ENCODE results near the gene B4GALT7. TPM values are rescaled to one million over a fixed set of nuclear protein-coding genes. Genes with fewer than 3 reads are reported as not detected.
"Not testable (repeated sequence)": the region's sequence is repeated elsewhere in the genome, so short reads cannot be mapped to it uniquely, and the experiment has no call there.

The B4GALT7 gene
- total RNA-seq, 1 donor from 2014 or later = 12.0 TPM

DNA sequence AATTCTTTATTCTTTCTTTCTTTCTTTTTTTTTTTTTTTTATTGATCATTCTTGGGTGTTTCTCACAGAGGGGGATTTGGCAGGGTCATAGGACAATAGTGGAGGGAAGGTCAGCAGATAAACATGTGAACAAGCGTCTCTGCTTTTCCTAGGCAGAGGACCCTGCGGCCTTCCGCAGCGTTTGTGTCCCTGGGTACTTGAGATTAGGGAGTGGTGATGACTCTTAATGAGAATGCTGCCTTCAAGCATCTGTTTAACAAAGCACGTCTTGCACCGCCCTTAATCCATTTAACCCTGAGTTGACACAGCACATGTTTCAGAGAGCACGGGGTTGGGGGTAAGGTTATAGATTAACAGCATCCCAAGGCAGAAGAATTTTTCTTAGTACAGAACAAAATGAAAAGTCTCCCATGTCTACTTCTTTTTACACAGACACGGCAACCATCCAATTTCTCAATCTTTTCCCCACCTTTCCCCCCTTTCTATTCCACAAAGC is 40.4 kb upstream of the B4GALT7 start:
- not testable (repeated sequence) for H3K9me3 ChIP-seq (ENCODE audit: control insufficient read depth in 3 of 3, low read length in 3 of 3); H3K27me3 ChIP-seq (ENCODE audit: control insufficient read depth in 3 of 3, insufficient read depth in 3 of 3, low read length in 3 of 3); H3K9ac ChIP-seq (ENCODE audit: low read depth in 1 of 3, low read length in 3 of 3); H3K36me3 ChIP-seq (ENCODE audit: control insufficient read depth in 3 of 3, insufficient read depth in 3 of 3, low read length in 3 of 3); H3K27ac ChIP-seq (ENCODE audit: low read depth, low read length); H3K4me3 ChIP-seq (ENCODE audit: low read length in 3 of 3)
- peaks cover 22 to 27% (median 23%) of the 10 kb centered on the region in 3 donors for H3K4me1 ChIP-seq (ENCODE audit: control insufficient read depth in 3 of 3, insufficient read depth in 3 of 3, low read length in 3 of 3)

DNA sequence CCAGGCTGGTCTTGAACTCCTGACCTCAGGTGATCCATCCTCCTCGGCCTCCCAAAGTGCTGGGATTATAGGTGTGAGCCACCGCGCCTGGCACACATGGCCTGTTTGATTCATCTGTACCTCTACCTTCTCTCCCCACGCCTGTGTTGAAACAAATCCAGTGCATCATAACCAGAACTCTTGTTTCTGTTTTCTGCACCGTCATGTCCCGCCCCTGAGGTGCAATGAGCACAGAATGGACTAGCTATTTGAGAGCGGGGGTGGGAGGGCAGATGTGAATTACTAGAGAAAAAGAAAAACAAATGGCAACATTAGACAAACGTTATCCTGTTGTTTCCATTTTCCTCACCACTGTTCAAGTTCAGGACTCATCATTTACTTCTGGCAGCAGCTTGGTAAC is 34.9 kb upstream of the B4GALT7 start:
- Histone ChIP-seq H3K36me3 (ENCODE audit: control insufficient read depth in 3 of 3, insufficient read depth in 3 of 3, low read length in 3 of 3) (no peaks in the 10 kb centered on the region), H3K4me3 (ENCODE audit: low read length in 3 of 3) (no peak overlapping the region), H3K9ac (ENCODE audit: low read depth in 1 of 3, low read length in 3 of 3) (no peak overlapping the region), H3K4me1 (ENCODE audit: control insufficient read depth in 3 of 3, insufficient read depth in 3 of 3, low read length in 3 of 3) (no peaks in the 10 kb centered on the region), H3K9me3 (ENCODE audit: control insufficient read depth in 3 of 3, low read length in 3 of 3) (no peaks in the 10 kb centered on the region), H3K27me3 (ENCODE audit: control insufficient read depth in 3 of 3, insufficient read depth in 3 of 3, low read length in 3 of 3) (no peaks in the 10 kb centered on the region), H3K27ac (ENCODE audit: low read depth, low read length) (no peak overlapping the region)

DNA sequence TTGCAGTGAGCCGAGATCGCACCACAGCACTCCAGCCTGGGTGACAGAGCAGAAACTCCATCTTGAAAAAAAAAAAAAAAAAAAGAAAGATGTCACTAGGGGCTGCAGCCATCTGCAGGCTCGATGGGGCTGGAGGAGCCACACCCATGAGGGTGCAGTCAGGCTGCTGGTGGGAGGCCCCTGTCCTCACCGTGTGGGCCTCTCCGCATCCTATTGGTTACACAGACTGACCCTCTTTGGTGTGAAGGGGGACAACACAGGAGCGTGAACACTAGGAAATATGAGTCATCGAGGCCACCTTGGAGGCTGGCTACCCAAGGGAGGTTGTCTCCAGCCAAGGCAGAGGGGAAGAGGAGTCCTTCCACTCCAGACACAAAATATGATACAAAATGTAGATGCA is 31.6 kb upstream of the B4GALT7 start:
- Histone ChIP-seq H3K9me3 (ENCODE audit: control insufficient read depth in 3 of 3, low read length in 3 of 3) (no peaks in the 10 kb centered on the region), H3K4me3 (ENCODE audit: low read length in 3 of 3) (no peak overlapping the region), H3K4me1 (ENCODE audit: control insufficient read depth in 3 of 3, insufficient read depth in 3 of 3, low read length in 3 of 3) (no peaks in the 10 kb centered on the region), H3K27me3 (ENCODE audit: control insufficient read depth in 3 of 3, insufficient read depth in 3 of 3, low read length in 3 of 3) (no peaks in the 10 kb centered on the region), H3K36me3 (ENCODE audit: control insufficient read depth in 3 of 3, insufficient read depth in 3 of 3, low read length in 3 of 3) (no peaks in the 10 kb centered on the region), H3K9ac (ENCODE audit: low read depth in 1 of 3, low read length in 3 of 3) (no peak overlapping the region), H3K27ac (ENCODE audit: low read depth, low read length) (no peak overlapping the region)

DNA sequence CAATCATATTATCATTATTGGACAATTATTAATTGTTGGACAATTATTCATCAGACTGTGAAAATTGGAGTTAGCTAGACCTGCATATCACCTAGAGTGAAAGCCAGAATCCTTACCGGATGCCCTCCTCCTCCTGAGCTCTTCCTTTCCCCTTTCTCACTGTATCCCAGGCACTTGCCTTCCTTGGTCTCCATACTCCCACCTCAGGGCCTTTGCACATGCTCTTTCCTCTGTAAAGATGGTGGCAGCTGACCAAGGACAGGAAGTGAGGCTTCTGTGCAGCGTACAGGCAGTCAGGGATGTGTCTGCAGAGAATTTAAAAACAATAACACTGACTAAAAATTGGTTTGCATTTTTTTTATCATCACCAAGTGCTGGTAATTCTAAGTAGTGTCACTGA is 30.0 kb upstream of the B4GALT7 start:
- Histone ChIP-seq H3K9me3 (ENCODE audit: control insufficient read depth in 3 of 3, low read length in 3 of 3) (no peaks in the 10 kb centered on the region), H3K4me1 (ENCODE audit: control insufficient read depth in 3 of 3, insufficient read depth in 3 of 3, low read length in 3 of 3) (no peaks in the 10 kb centered on the region), H3K9ac (ENCODE audit: low read depth in 1 of 3, low read length in 3 of 3) (no peak overlapping the region), H3K27me3 (ENCODE audit: control insufficient read depth in 3 of 3, insufficient read depth in 3 of 3, low read length in 3 of 3) (no peaks in the 10 kb centered on the region), H3K36me3 (ENCODE audit: control insufficient read depth in 3 of 3, insufficient read depth in 3 of 3, low read length in 3 of 3) (no peaks in the 10 kb centered on the region), H3K4me3 (ENCODE audit: low read length in 3 of 3) (no peak overlapping the region), H3K27ac (ENCODE audit: low read depth, low read length) (no peak overlapping the region)

DNA sequence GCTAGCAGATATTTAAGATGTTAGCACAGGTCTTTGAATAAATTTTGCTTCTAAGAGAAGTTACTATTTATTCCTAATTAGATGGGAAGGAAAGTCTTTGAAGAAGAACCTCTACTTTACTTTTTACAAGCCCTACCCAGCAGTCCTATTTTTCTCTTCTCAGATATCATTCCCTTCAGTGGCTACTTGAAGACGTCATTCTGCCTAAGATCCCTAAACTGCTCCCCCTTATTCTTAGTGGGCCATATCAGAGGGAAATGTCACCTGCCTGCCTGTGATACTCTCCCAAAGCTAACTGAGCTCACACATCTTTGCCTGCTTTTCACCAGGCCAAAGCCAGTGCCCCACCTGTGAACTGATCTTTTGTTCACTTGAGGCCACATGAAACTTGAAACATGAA is 24.4 kb upstream of the B4GALT7 start:
- Histone ChIP-seq H3K27ac (ENCODE audit: low read depth, low read length) (no peak overlapping the region), H3K4me3 (ENCODE audit: low read length in 3 of 3) (no peak overlapping the region), H3K9ac (ENCODE audit: low read depth in 1 of 3, low read length in 3 of 3) (no peak overlapping the region), H3K36me3 (ENCODE audit: control insufficient read depth in 3 of 3, insufficient read depth in 3 of 3, low read length in 3 of 3) (no peaks in the 10 kb centered on the region), H3K9me3 (ENCODE audit: control insufficient read depth in 3 of 3, low read length in 3 of 3) (no peaks in the 10 kb centered on the region), H3K27me3 (ENCODE audit: control insufficient read depth in 3 of 3, insufficient read depth in 3 of 3, low read length in 3 of 3) (no peaks in the 10 kb centered on the region), H3K4me1 (ENCODE audit: control insufficient read depth in 3 of 3, insufficient read depth in 3 of 3, low read length in 3 of 3) (no peaks in the 10 kb centered on the region)

DNA sequence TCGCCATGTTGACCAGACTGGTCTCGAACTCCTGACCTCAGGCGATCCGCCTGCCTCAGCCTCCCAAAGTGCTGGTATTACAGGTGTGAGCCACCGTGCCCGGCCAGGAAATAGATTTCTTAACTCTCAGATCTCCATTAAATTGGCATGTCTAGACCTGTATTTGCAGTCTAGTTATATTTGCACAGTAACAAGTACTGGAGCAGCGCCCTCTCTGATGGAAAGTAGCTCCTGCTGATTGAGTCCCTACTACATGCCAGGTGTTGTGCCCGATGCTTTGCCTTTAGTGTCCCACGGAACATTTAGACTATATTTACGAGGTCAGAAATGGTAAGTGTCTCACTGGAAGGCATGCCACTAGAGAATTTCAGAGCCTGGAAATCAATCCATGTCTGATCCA is 23.8 kb upstream of the B4GALT7 start:
- Histone ChIP-seq H3K27me3 (ENCODE audit: control insufficient read depth in 3 of 3, insufficient read depth in 3 of 3, low read length in 3 of 3) (no peaks in the 10 kb centered on the region), H3K4me3 (ENCODE audit: low read length in 3 of 3) (no peak overlapping the region), H3K9ac (ENCODE audit: low read depth in 1 of 3, low read length in 3 of 3) (no peak overlapping the region)

DNA sequence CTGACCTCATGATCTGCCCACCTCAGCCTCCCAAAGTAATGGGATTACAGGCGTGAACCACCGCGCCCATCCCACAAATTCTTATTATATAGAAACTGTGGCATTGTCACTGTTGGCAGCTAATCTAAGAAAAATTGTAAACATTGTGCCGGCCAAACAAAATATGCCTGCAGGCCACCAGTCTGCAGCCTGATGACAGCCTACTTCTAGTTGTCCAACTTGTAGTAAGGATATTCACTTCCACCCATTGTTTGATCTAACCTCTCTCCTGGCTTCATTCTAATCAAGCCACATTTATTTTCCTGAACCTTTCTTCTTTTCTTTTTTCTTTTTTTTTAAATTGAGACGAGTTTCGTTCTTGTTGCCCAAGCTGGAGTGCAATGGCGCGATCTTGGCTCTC is 21.6 kb upstream of the B4GALT7 start:
- H3K27me3 ChIP-seq (ENCODE audit: control insufficient read depth in 3 of 3, insufficient read depth in 3 of 3, low read length in 3 of 3) = no peaks in the 10 kb centered on the region
- H3K4me3 ChIP-seq (ENCODE audit: low read length in 3 of 3) = no peak overlapping the region
- H3K4me1 ChIP-seq (ENCODE audit: control insufficient read depth in 3 of 3, insufficient read depth in 3 of 3, low read length in 3 of 3) = no peaks in the 10 kb centered on the region
- H3K9me3 ChIP-seq (ENCODE audit: control insufficient read depth in 3 of 3, low read length in 3 of 3) = no peaks in the 10 kb centered on the region
- H3K9ac ChIP-seq (ENCODE audit: low read depth in 1 of 3, low read length in 3 of 3) = no peak overlapping the region
- H3K36me3 ChIP-seq (ENCODE audit: control insufficient read depth in 3 of 3, insufficient read depth in 3 of 3, low read length in 3 of 3) = no peaks in the 10 kb centered on the region
- H3K27ac ChIP-seq (ENCODE audit: low read depth, low read length) = no peak overlapping the region

More for the DNA sequence above, 23.8 kb upstream of the B4GALT7 start:
- no peak overlapping the region for H3K27ac ChIP-seq (ENCODE audit: low read depth, low read length)
- no peaks in the 10 kb centered on the region for H3K36me3 ChIP-seq (ENCODE audit: control insufficient read depth in 3 of 3, insufficient read depth in 3 of 3, low read length in 3 of 3)
- H3K9me3 ChIP-seq (ENCODE audit: control insufficient read depth in 3 of 3, low read length in 3 of 3) = no peaks in the 10 kb centered on the region
- H3K4me1 ChIP-seq (ENCODE audit: control insufficient read depth in 3 of 3, insufficient read depth in 3 of 3, low read length in 3 of 3) = no peaks in the 10 kb centered on the region

DNA sequence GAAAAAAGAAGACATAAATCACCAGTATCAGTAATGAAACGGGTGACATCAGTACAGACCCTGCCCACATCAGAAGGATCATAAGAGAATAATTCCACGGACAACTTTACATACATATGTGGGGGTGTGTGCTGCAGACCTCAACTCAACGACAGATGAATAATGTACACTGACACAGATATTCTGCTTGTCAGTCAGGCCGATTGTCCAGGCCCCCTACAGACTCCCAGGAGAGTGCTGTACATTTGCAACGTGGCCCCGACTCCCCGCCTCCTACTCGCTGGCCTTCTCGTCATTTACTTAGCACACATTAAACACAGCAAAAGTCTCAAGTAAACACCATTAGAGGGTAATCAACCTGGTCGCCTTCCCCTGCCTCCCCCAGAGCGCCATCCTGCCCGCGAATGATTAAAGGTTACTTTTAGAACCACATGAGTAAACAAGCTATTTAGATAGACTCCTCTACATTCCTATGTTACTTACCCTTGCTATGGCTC is 11.5 kb upstream of the B4GALT7 start:
- H3K4me3 ChIP-seq (ENCODE audit: low read length in 3 of 3) = no peak overlapping the region
- H3K9ac ChIP-seq (ENCODE audit: low read depth in 1 of 3, low read length in 3 of 3) = no peak overlapping the region
- no peak overlapping the region for H3K27ac ChIP-seq (ENCODE audit: low read depth, low read length)
- peaks cover 2 to 3% (median 2%) of the 10 kb centered on the region in 3 donors for H3K36me3 ChIP-seq (ENCODE audit: control insufficient read depth in 3 of 3, insufficient read depth in 3 of 3, low read length in 3 of 3)
- H3K27me3 ChIP-seq (ENCODE audit: control insufficient read depth in 3 of 3, insufficient read depth in 3 of 3, low read length in 3 of 3) = peaks cover 0 to 14% (median 4%) of the 10 kb centered on the region in 3 donors
- H3K4me1 ChIP-seq (ENCODE audit: control insufficient read depth in 3 of 3, insufficient read depth in 3 of 3, low read length in 3 of 3) = peaks cover 2 to 9% (median 9%) of the 10 kb centered on the region in 3 donors
- no peaks in the 10 kb centered on the region for H3K9me3 ChIP-seq (ENCODE audit: control insufficient read depth in 3 of 3, low read length in 3 of 3)

DNA sequence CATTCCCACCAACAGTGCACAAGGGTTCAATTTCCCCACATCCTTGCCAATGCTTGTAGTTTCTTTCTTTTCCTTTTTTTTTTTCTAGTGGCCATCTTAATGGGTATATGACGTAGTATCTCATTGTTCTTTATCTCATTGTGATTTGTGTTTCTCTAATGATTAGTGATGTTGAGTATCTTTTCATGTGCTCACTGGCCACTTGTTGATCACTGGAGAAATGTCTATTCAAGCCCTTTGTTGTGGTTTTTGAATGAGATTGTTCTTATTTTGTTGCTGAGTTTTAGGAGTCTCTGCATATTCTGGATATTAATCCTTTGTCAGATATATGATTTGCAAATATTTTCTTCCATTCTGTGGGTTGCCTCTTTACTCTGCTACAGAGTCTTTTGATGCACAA is 9.5 kb upstream of the B4GALT7 start:
- Histone ChIP-seq H3K27me3 (ENCODE audit: control insufficient read depth in 3 of 3, insufficient read depth in 3 of 3, low read length in 3 of 3) (peaks cover 0 to 9% (median 4%) of the 10 kb centered on the region in 3 donors), H3K4me1 (ENCODE audit: control insufficient read depth in 3 of 3, insufficient read depth in 3 of 3, low read length in 3 of 3) (peaks cover 6 to 13% (median 11%) of the 10 kb centered on the region in 3 donors), H3K9me3 (ENCODE audit: control insufficient read depth in 3 of 3, low read length in 3 of 3) (no peaks in the 10 kb centered on the region), H3K27ac (ENCODE audit: low read depth, low read length) (no peak overlapping the region), H3K9ac (ENCODE audit: low read depth in 1 of 3, low read length in 3 of 3) (no peak overlapping the region), H3K36me3 (ENCODE audit: control insufficient read depth in 3 of 3, insufficient read depth in 3 of 3, low read length in 3 of 3) (peaks cover 21 to 23% (median 21%) of the 10 kb centered on the region in 3 donors), H3K4me3 (ENCODE audit: low read length in 3 of 3) (no peak overlapping the region)

DNA sequence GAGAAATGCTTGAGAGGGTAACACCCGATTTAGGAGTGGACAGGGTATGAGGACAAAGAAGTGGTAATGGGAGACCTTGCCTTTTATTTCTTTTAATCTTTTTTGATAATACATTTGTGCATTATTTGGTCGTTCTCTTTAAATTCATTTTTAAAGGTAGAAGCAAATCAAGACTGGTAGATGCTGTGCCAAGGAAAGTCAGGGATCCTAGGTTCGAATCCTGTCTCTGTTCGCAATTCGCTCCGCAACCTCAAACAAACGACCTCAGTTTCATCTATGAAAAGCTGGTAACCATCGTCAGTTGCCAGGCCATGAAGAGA is 8.3 kb upstream of the B4GALT7 start:
- peak overlapping the region in 2 of 3 donors; percentile 12 to 92 for H3K9ac ChIP-seq (ENCODE audit: low read depth in 1 of 3, low read length in 3 of 3)
- H3K27me3 ChIP-seq (ENCODE audit: control insufficient read depth in 3 of 3, insufficient read depth in 3 of 3, low read length in 3 of 3) = peaks cover 0 to 9% (median 4%) of the 10 kb centered on the region in 3 donors
- no peaks in the 10 kb centered on the region for H3K9me3 ChIP-seq (ENCODE audit: control insufficient read depth in 3 of 3, low read length in 3 of 3)
- H3K4me1 ChIP-seq (ENCODE audit: control insufficient read depth in 3 of 3, insufficient read depth in 3 of 3, low read length in 3 of 3) = peaks cover 6 to 13% (median 11%) of the 10 kb centered on the region in 3 donors
- peak overlapping the region; percentile 81 to 91 (median 91) for H3K4me3 ChIP-seq (ENCODE audit: low read length in 3 of 3)
- peaks cover 33 to 35% (median 34%) of the 10 kb centered on the region in 3 donors for H3K36me3 ChIP-seq (ENCODE audit: control insufficient read depth in 3 of 3, insufficient read depth in 3 of 3, low read length in 3 of 3)
- no peak overlapping the region for H3K27ac ChIP-seq (ENCODE audit: low read depth, low read length)
